GM12878 (cell line): ENCODE measurements around the gene COL18A1. TPM values are rescaled to one million over a fixed set of nuclear protein-coding genes. Genes with fewer than 3 reads are reported as not detected.

Source experiments
- ATAC-seq: fragments of 200-7000 bp; cut with Tn5 transposase; 3 replicates; pipeline ENCODE4 v1.9.1; 2020; ENCODE audit warnings: mild to moderate bottlenecking, moderate library complexity
- BruUV-seq: library from RNA; stranded (reverse); fragments of 400-500 nt; replicated peaks from 2 replicates; lab custom pipeline; 2021; lab: Mats Ljungman, UMichigan
- CTCF ChIA-PET: fragments of 300-600 bp; sonication (Branson Sonifier 250); formaldehyde crosslinking; extraction: SDS; loops from one replicate; lab custom pipeline; 2021; ENCODE audit warnings: inconsistent platforms; lab: Yijun Ruan, JAX
- POLR2A ChIA-PET: fragments of 350-600 bp; formaldehyde crosslinking; extraction: SDS; loops from one replicate; lab custom pipeline; 2021; ENCODE audit warnings: inconsistent platforms; lab: Charles Lee
- RAD21 ChIA-PET: fragments of 300-600 bp; sonication (Branson Sonifier 250); formaldehyde crosslinking; loops from one replicate; lab custom pipeline; 2023; ENCODE audit warnings: antibody characterized with exemption; ENCODE audit not compliant: unreplicated experiment; lab: Charles Lee
- SMC1A ChIA-PET: fragments of 300-600 bp; sonication (Branson Sonifier 250); formaldehyde crosslinking; loops from one replicate; lab custom pipeline; 2023; ENCODE audit not compliant: unreplicated experiment, uncharacterized antibody; lab: Charles Lee
- DNase-seq: peaks from one replicate; pipeline ENCODE4 v3.0.0-alpha.2; 2011; ENCODE audit warnings: low read depth, low spot score
- FAIRE-seq: peaks from 3 replicates; lab custom pipeline; 2011; peaks lifted over from hg19 to GRCh38; lab: Jason Lieb, UNC
- H2AFZ ChIP-seq: 2 replicates; pipeline ENCODE4 v1.6.0; 2011; ENCODE audit warnings: low read depth, low read length, control low read depth; ENCODE audit not compliant: control insufficient read depth
- H3K27ac ChIP-seq: 2 replicates; pipeline ENCODE4 v1.5.1; 2011; ENCODE audit warnings: control low read depth; ENCODE audit not compliant: control insufficient read depth, insufficient read depth
- H3K27me3 ChIP-seq, 2 experiments: replicated peaks in 1 of 2; 2 replicates each; pipeline versions ENCODE4 v1.6.0 to v1.6.1; 2011; ENCODE audit warnings: low read length in 1 of 2; ENCODE audit not compliant: control insufficient read depth in 2 of 2, insufficient read depth in 2 of 2
- H3K36me3 ChIP-seq, 2 experiments: 2 replicates each; pipeline ENCODE4 v1.5.1; 2011; ENCODE audit warnings: low read length in 1 of 2; ENCODE audit not compliant: control insufficient read depth in 2 of 2, insufficient read depth in 2 of 2
- H3K4me1 ChIP-seq: 2 replicates; pipeline ENCODE4 v1.6.1; 2011; ENCODE audit warnings: mild to moderate bottlenecking, low read length, moderate library complexity, mixed read lengths; ENCODE audit not compliant: control insufficient read depth, insufficient read depth
- H3K4me2 ChIP-seq: 2 replicates; pipeline ENCODE4 v1.6.0; 2011; ENCODE audit warnings: control low read depth; ENCODE audit not compliant: control insufficient read depth, insufficient read depth
- H3K4me3 ChIP-seq: fragments of 200-600 bp; sonication (generic); 2 replicates; pipeline ENCODE4 v1.5.1; 2016
- H3K79me2 ChIP-seq: 2 replicates; pipeline ENCODE4 v1.6.0; 2011; ENCODE audit warnings: low read length; ENCODE audit not compliant: control insufficient read depth, insufficient read depth
- H3K9ac ChIP-seq: 2 replicates; pipeline ENCODE4 v1.8.0; 2011; ENCODE audit warnings: low read length, control low read depth, mixed read lengths; ENCODE audit not compliant: control insufficient read depth, insufficient read depth
- H3K9me3 ChIP-seq: replicated peaks from 3 replicates; pipeline ENCODE4 v1.5.1; 2011; ENCODE audit warnings: mild to moderate bottlenecking, low read length; ENCODE audit not compliant: control insufficient read depth, insufficient read depth
- H4K20me1 ChIP-seq: 2 replicates; pipeline ENCODE4 v1.6.0; 2011; ENCODE audit not compliant: control insufficient read depth, insufficient read depth
- BCL11A ChIP-seq: IDR thresholded peaks from 2 replicates; pipeline ENCODE4 v1.6.1; 2011; ENCODE audit warnings: low read depth, low read length
- CREB1 ChIP-seq: IDR thresholded peaks from 2 replicates; pipeline ENCODE4 v1.6.1; 2012; ENCODE audit warnings: low read depth, mild to moderate bottlenecking, inconsistent platforms
- CREM ChIP-seq: IDR thresholded peaks from 2 replicates; pipeline ENCODE4 v1.6.1; 2014; ENCODE audit warnings: antibody characterized with exemption, low read depth
- ELK1 ChIP-seq: IDR thresholded peaks from 2 replicates; pipeline ENCODE4 v1.6.1; 2012; ENCODE audit warnings: low read depth, low read length, improper control_type of control experiment
- JUNB ChIP-seq: IDR thresholded peaks from 2 replicates; pipeline ENCODE4 v1.6.1; 2016; ENCODE audit warnings: antibody characterized with exemption, mild to moderate bottlenecking
- MAX ChIP-seq: IDR thresholded peaks from 2 replicates; pipeline ENCODE4 v1.6.1; 2012; ENCODE audit warnings: low read depth, low read length, improper control_type of control experiment
- NR2C2 ChIP-seq: IDR thresholded peaks from 2 replicates; pipeline ENCODE4 v1.6.1; 2011; ENCODE audit warnings: borderline replicate concordance, low read depth; ENCODE audit not compliant: control insufficient read depth, insufficient read length
- NRF1 ChIP-seq: conservative IDR thresholded peaks from 2 replicates; pipeline ENCODE4 v1.6.1; 2011; ENCODE audit warnings: mild to moderate bottlenecking, low read depth, low read length, improper control_type of control experiment
- PAX8 ChIP-seq: fragments of 450-650 bp; IDR thresholded peaks from 2 replicates; pipeline ENCODE4 v1.6.1; 2017; ENCODE audit warnings: mild to moderate bottlenecking, moderate library complexity
- POLR2A ChIP-seq: IDR thresholded peaks from 2 replicates; pipeline ENCODE4 v1.6.1; 2011; ENCODE audit warnings: low read depth, mild to moderate bottlenecking, low read length
- RAD21 ChIP-seq: IDR thresholded peaks from 2 replicates; pipeline ENCODE4 v1.6.1; 2011; ENCODE audit warnings: mild to moderate bottlenecking, low read depth, low read length, moderate library complexity; ENCODE audit not compliant: insufficient read depth
- RBBP5 ChIP-seq: fragments of 200-600 bp; sonication (generic); conservative IDR thresholded peaks from 2 replicates; pipeline ENCODE4 v1.6.1; 2016
- SIN3A ChIP-seq: IDR thresholded peaks from 2 replicates; pipeline ENCODE4 v1.6.1; 2012; ENCODE audit warnings: low read depth, low read length, improper control_type of control experiment
- SMAD1 ChIP-seq: fragments of 450-650 bp; IDR thresholded peaks from 2 replicates; pipeline ENCODE4 v1.6.1; 2018; ENCODE audit warnings: mild to moderate bottlenecking, low read depth; ENCODE audit not compliant: partially characterized antibody
- STAT3 ChIP-seq: IDR thresholded peaks from 2 replicates; pipeline ENCODE4 v1.6.1; 2011; ENCODE audit warnings: low read depth, low read length, improper control_type of control experiment
- USF1 ChIP-seq: IDR thresholded peaks from 2 replicates; pipeline ENCODE4 v1.6.1; 2011; ENCODE audit warnings: borderline replicate concordance, low read depth, mild to moderate bottlenecking, moderate library complexity, mixed read lengths, low read length; ENCODE audit not compliant: insufficient read depth; ENCODE audit errors: extremely low read length
- WRNIP1 ChIP-seq: IDR thresholded peaks from 2 replicates; pipeline ENCODE4 v1.6.1; 2011; ENCODE audit warnings: low read depth, low read length, improper control_type of control experiment, borderline replicate concordance
- ZNF274 ChIP-seq: IDR thresholded peaks from one replicate; pipeline ENCODE4 v1.8.0; 2011; ENCODE audit not compliant: insufficient read length, insufficient read depth
- ZNF384 ChIP-seq: IDR thresholded peaks from 2 replicates; pipeline ENCODE4 v1.6.1; 2012; ENCODE audit warnings: low read depth, mild to moderate bottlenecking, low read length, improper control_type of control experiment, borderline replicate concordance
- WGBS: methylation state at CpG from one replicate; pipeline ENCODE4 v1.1.6; 2016; ENCODE audit warnings: low lambda C conversion rate; ENCODE audit not compliant: insufficient replicate concordance, insufficient coverage; ENCODE audit errors: missing lambda C conversion rate; 5-methylcytosine and 5-hydroxymethylcytosine counted together
- in situ Hi-C: fragments of 300-500 bp; cut with MboI; formaldehyde crosslinking; loops from 9 replicates; pipeline ENCODE4 v1.14.3; 2018; ENCODE audit warnings: mixed read lengths
- intact Hi-C: fragments of 100-400 bp; cut with micrococcal nuclease; formaldehyde crosslinking; loops from one replicate; pipeline ENCODE4 v1.14.2; 2022; ENCODE audit not compliant: unreplicated experiment
- polyA plus RNA-seq, 11 experiments: library from polyadenylated mRNA; depleted of rRNA in 4 of 11; unstranded in 6 of 11; stranded (reverse) in 5 of 11; fragments of >200 nt; fragmentation: Nextera tagmentation in 4 of 11; fragmentation: Illumina TruSeq in 1 of 11; extraction: Ambion mirVana in 4 of 11; extraction: Trizol in 1 of 11; gene quantifications; 1 replicate in 1 of 11; 2 replicates in 10 of 11; pipeline versions ENCODE4 v1.2.1 to v1.2.3, GENCODE V29; 2011 to 2016; ENCODE audit warnings: inconsistent platforms in 2 of 11, missing spikeins in 2 of 11, low read depth in 1 of 11
- total RNA-seq, 4 experiments: library from RNA; depleted of rRNA in 3 of 4; stranded (reverse); fragments of >200 nt in 3 of 4; fragmentation: Illumina TruSeq in 1 of 4; extraction: Trizol in 1 of 4; gene quantifications; 2 replicates each; pipeline versions ENCODE4 v1.2.1 to v1.2.3, GENCODE V29; 2013 to 2021

Gene COL18A1
- total and polyA plus RNA-seq, 10 of the 15 experiments (the other 5 are each of a cell fraction or from before 2014, with no cell fraction given), result under 0.01 to 0.49 (median 0.09) TPM; not detected in 3

GRCh38 chr21:45498646-45499000 lies 93.7 kb downstream of the COL18A1 start:
- Histone ChIP-seq H3K4me2 (no peak overlapping the region), H3K79me2 (no peaks in the 10 kb centered on the region), H3K9ac (no peak overlapping the region), H3K4me3 (no peak overlapping the region), H3K4me1 (peaks cover 2% of the 10 kb centered on the region; the same call in 1 of the 2 replicates), H4K20me1 (no peaks in the 10 kb centered on the region), H3K36me3 (no peaks in the 10 kb centered on the region), H3K27me3 (no peaks in the 10 kb centered on the region), H2AFZ (no peak overlapping the region), H3K9me3 (no peaks in the 10 kb centered on the region; the same call in 2 of the 3 replicates), H3K27ac (no peak overlapping the region)
- DNase-seq (no peak), FAIRE-seq (no peak), ATAC-seq (no peak)
- WGBS, result 69% methylated on average over 9 of the region's 9 CpGs
- CTCF ChIA-PET, result no interaction called here
- POLR2A ChIA-PET, result no interaction called here
- intact Hi-C loops (no loop called here), in situ Hi-C loops (no loop called here)
- BruUV-seq, result no TSS peak
- no peak for TF ChIP-seq ZNF384
- no peak for TF ChIP-seq BCL11A
- TF ChIP-seq ZNF274, result no peak
- TF ChIP-seq MAX, result no peak
- no peak for TF ChIP-seq PAX8
- no peak for TF ChIP-seq JUNB
- TF ChIP-seq SIN3A, result no peak
- no peak for TF ChIP-seq SMAD1
- SMC1A ChIA-PET, result no interaction called here
- RAD21 ChIA-PET, result no interaction called here

- H3K9me3 ChIP-seq, result no peaks in the 10 kb centered on the region; the same call in 2 of the 3 replicates
- no peak overlapping the region for H3K27ac ChIP-seq
- intact Hi-C loops (no loop called here), in situ Hi-C loops (no loop called here)
- FAIRE-seq (no peak), ATAC-seq (no peak), DNase-seq (no peak)
- WGBS, result 83% methylated on average over 23 of the region's 25 CpGs
- no peak overlapping the region for H2AFZ ChIP-seq
- no TSS peak for BruUV-seq
- ChIA-PET RAD21 (no interaction called here), CTCF (no interaction called here), POLR2A (no interaction called here), SMC1A (no interaction called here)
- H3K9ac ChIP-seq, result no peak overlapping the region
- no peaks in the 10 kb centered on the region for H3K27me3 ChIP-seq
- no peaks in the 10 kb centered on the region for H3K79me2 ChIP-seq
- H3K4me2 ChIP-seq, result no peak overlapping the region
- peaks cover 2% of the 10 kb centered on the region; the same call in 1 of the 2 replicates for H3K4me1 ChIP-seq
- no peaks in the 10 kb centered on the region for H4K20me1 ChIP-seq
- no peak overlapping the region for H3K4me3 ChIP-seq
- H3K36me3 ChIP-seq, result no peaks in the 10 kb centered on the region
- TF ChIP-seq STAT3 (no peak), RAD21 (no peak), NR2C2 (no peak), WRNIP1 (no peak), POLR2A (no peak), USF1 (no peak), NRF1 (no peak), RBBP5 (no peak), CREB1 (no peak), ELK1 (no peak), CREM (no peak)
Observed at GRCh38 chr21:45499201-45499750, 94.3 kb downstream of the COL18A1 start.
